ENCODE measurements around the gene LRMDA. TPM values are rescaled to one million over a fixed set of nuclear protein-coding genes. Genes with fewer than 3 reads are reported as not detected.

Gene LRMDA
- total and polyA plus RNA-seq, 2 donors (not counting 1 experiment from before 2014, with no cell fraction given), result 0.12 TPM; not detected in 1

DNA sequence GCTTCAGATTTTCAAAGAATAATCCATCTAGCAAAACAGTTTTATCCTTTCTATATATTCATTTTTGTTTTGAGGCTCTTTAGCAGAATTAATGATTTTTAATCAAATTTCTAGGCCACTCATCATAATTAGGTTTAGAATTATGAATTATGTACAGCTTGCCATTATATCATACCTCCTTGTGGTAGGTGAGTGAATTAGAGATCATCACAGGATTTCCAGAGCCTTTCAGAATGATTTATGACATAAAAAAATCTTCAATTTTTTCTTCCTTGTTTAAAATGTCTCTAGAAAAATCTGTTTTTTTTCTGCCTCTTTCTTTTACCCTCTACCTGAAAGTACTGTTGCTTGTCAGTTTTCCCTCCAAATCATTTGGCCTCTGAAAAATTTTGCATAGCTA is 433.3 kb downstream of the LRMDA start:
- Histone ChIP-seq H3K9ac (ENCODE audit: low read length) (no peak overlapping the region), H2AFZ (ENCODE audit: insufficient read depth, low read depth, low read length, poor library complexity, severe bottlenecking) (no peak overlapping the region), H4K20me1 (ENCODE audit: control insufficient read depth, insufficient read depth, low read length, poor library complexity, severe bottlenecking) (no peaks in the 10 kb centered on the region), H3K9me3 (ENCODE audit: control extremely low read depth in 1 of 3, control insufficient read depth in 2 of 3, insufficient read depth in 1 of 3, low read length in 2 of 3) (no peaks in the 10 kb centered on the region), H3K27me3 (replicated peaks in 1 of 4; ENCODE audit: control extremely low read depth in 1 of 4, control insufficient read depth in 3 of 4, insufficient read depth in 4 of 4, low read length in 3 of 4) (no peaks in the 10 kb centered on the region), H3K4me1 (ENCODE audit: control insufficient read depth in 2 of 2, insufficient read depth in 2 of 2, low read length in 2 of 2) (no peaks in the 10 kb centered on the region), H3K36me3 (replicated peaks in 1 of 2; ENCODE audit: control extremely low read depth in 1 of 2, control insufficient read depth in 1 of 2, extremely low read depth in 1 of 2, insufficient read depth in 2 of 2, low read length in 1 of 2) (no peaks in the 10 kb centered on the region), H3K4me3 (ENCODE audit: control extremely low read depth in 1 of 5, extremely low read depth in 1 of 5, insufficient read depth in 1 of 5, low read depth in 2 of 5, low read length in 4 of 5) (no peak overlapping the region), H3K4me2 (replicated peaks; ENCODE audit: low read depth, low read length, poor library complexity, severe bottlenecking) (no peak overlapping the region), H3K79me2 (ENCODE audit: control insufficient read depth, insufficient read depth, low read length) (no peaks in the 10 kb centered on the region), H3K27ac (ENCODE audit: low read length in 2 of 2) (no peak overlapping the region)
- no peak overlapping the region for H3K4me3 Mint-ChIP-seq
- intact Hi-C loops (cut with micrococcal nuclease), result no loop called here
- H3K27me3 Mint-ChIP-seq, result no peaks in the 10 kb centered on the region
- no peak for DNase-seq
- ATAC-seq (ENCODE audit: low read depth), result no peak
- CTCF ChIA-PET, result no interaction called here
- POLR2A ChIA-PET, result no interaction called here
- no peak for TF ChIP-seq EZH2 (IDR thresholded peaks at IDR 0.05; ENCODE audit: borderline replicate concordance, insufficient read depth, low read depth, low read length, poor library complexity, severe bottlenecking)
- no peak for TF ChIP-seq CTCF (IDR thresholded peaks at IDR 0.05)
- H3K27ac Mint-ChIP-seq, result no peak overlapping the region
- no peaks in the 10 kb centered on the region for H3K9me3 Mint-ChIP-seq (ENCODE audit: insufficient read depth)
- no peaks in the 10 kb centered on the region for H3K4me1 Mint-ChIP-seq

DNA sequence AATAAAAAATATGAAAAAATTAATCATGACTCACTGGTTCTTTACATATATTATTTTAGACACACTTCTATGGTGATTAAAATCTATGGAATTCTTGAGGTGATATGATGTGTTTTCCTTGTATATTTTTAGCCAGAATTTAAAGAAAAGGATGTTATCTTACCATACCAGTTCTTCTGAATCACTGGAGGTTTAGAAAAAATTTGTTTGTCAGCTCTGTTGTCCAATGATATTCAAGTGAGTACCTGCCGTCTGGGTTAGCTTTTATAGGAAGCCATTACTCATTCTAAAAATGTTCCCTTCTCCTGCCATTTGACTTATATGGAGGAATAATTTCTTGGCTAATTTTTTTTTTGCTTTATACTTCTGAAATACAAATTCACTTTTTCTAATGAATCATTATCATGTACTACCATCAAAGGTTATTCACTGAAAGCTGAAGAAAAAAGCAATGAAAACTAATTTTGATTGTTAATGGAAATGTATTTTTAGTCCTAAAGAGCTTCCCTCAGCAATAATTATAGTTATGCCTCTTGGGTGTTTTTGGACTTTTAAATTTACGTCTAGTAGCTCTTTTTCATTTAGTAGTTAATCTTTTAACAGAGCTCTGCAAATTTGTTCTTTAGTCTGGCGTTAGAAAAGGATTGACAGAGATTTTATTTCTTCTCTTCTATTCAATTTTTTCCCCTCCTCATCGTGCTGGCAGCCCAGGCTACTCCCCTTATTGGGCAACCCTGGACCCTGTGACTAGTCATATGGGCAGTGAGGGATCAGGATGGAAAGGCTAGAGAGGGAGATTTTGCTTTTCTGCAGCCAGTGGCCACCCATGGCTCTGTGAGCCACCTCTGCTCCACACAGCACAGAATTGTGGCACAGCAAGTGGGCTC is 434.2 kb downstream of the LRMDA start:
- no peak for DNase-seq
- H4K20me1 ChIP-seq (ENCODE audit: control insufficient read depth, insufficient read depth, low read length, poor library complexity, severe bottlenecking), result no peaks in the 10 kb centered on the region
- intact Hi-C loops (cut with micrococcal nuclease), result no loop called here
- ATAC-seq (ENCODE audit: low read depth), result no peak
- Mint-ChIP-seq H3K27ac (no peak overlapping the region), H3K4me1 (no peaks in the 10 kb centered on the region), H3K27me3 (no peaks in the 10 kb centered on the region), H3K4me3 (no peak overlapping the region), H3K9me3 (ENCODE audit: insufficient read depth) (no peaks in the 10 kb centered on the region)
- no peaks in the 10 kb centered on the region for H3K27me3 ChIP-seq (replicated peaks in 1 of 4; ENCODE audit: control extremely low read depth in 1 of 4, control insufficient read depth in 3 of 4, insufficient read depth in 4 of 4, low read length in 3 of 4)
- H3K4me1 ChIP-seq (ENCODE audit: control insufficient read depth in 2 of 2, insufficient read depth in 2 of 2, low read length in 2 of 2), result no peaks in the 10 kb centered on the region
- H3K9ac ChIP-seq (ENCODE audit: low read length), result no peak overlapping the region
- TF ChIP-seq CTCF (IDR thresholded peaks at IDR 0.05), result no peak
- TF ChIP-seq EZH2 (IDR thresholded peaks at IDR 0.05; ENCODE audit: borderline replicate concordance, insufficient read depth, low read depth, low read length, poor library complexity, severe bottlenecking), result no peak
- H3K27ac ChIP-seq (ENCODE audit: low read length in 2 of 2), result no peak overlapping the region
- no peak overlapping the region for H3K4me3 ChIP-seq (ENCODE audit: control extremely low read depth in 1 of 5, extremely low read depth in 1 of 5, insufficient read depth in 1 of 5, low read depth in 2 of 5, low read length in 4 of 5)
- no peaks in the 10 kb centered on the region for H3K36me3 ChIP-seq (replicated peaks in 1 of 2; ENCODE audit: control extremely low read depth in 1 of 2, control insufficient read depth in 1 of 2, extremely low read depth in 1 of 2, insufficient read depth in 2 of 2, low read length in 1 of 2)
- H3K4me2 ChIP-seq (replicated peaks; ENCODE audit: low read depth, low read length, poor library complexity, severe bottlenecking), result no peak overlapping the region
- H3K79me2 ChIP-seq (ENCODE audit: control insufficient read depth, insufficient read depth, low read length), result no peaks in the 10 kb centered on the region
- H3K9me3 ChIP-seq (ENCODE audit: control extremely low read depth in 1 of 3, control insufficient read depth in 2 of 3, insufficient read depth in 1 of 3, low read length in 2 of 3), result no peaks in the 10 kb centered on the region
- POLR2A ChIA-PET, result no interaction called here
- CTCF ChIA-PET, result no interaction called here
- no peak overlapping the region for H2AFZ ChIP-seq (ENCODE audit: insufficient read depth, low read depth, low read length, poor library complexity, severe bottlenecking)
- WGBS (ENCODE audit: insufficient coverage), result no CpG with 5 or more reads among the region's 4 CpGs
